DOHH2 (cell line): ENCODE data around the gene PSAP.

Experiments
- H3F3A ChIP-seq: fragments of 200-600 bp; sonication (generic), shearing (Covaris generic); 2 replicates; pipeline ENCODE4 v1.6.0; 2016; ENCODE audit warnings: antibody characterized with exemption, mild to moderate bottlenecking; ENCODE audit not compliant: control insufficient read depth, insufficient read depth
- H3K27ac ChIP-seq: fragments of 200-600 bp; sonication (generic); 2 replicates; pipeline ENCODE4 v1.5.1; 2014; ENCODE audit warnings: low read depth, mild to moderate bottlenecking, low read length, moderate library complexity
- H3K27me3 ChIP-seq: fragments of 200-600 bp; sonication (generic); 2 replicates; pipeline ENCODE4 v1.6.1; 2014; ENCODE audit warnings: mild to moderate bottlenecking, low read length, mixed read lengths; ENCODE audit not compliant: control insufficient read depth
- H3K36me3 ChIP-seq: fragments of 200-600 bp; sonication (generic); 2 replicates; pipeline ENCODE4 v1.6.1; 2014; ENCODE audit warnings: mild to moderate bottlenecking, low read length, moderate library complexity, mixed read lengths; ENCODE audit not compliant: control insufficient read depth
- H3K4me1 ChIP-seq: fragments of 200-600 bp; sonication (generic); 2 replicates; pipeline ENCODE4 v1.6.1; 2014; ENCODE audit warnings: mild to moderate bottlenecking, low read length, mixed read lengths; ENCODE audit not compliant: control insufficient read depth
- H3K4me2 ChIP-seq: fragments of 200-600 bp; sonication (generic); 2 replicates; pipeline ENCODE4 v1.6.0; 2014; ENCODE audit warnings: mild to moderate bottlenecking, low read length, moderate library complexity
- H3K4me3 ChIP-seq: fragments of 200-600 bp; sonication (generic); 2 replicates; pipeline ENCODE4 v1.5.1; 2014; ENCODE audit warnings: mild to moderate bottlenecking, low read length, mixed read lengths
- H3K79me2 ChIP-seq: fragments of 200-600 bp; sonication (generic); 2 replicates; pipeline ENCODE4 v1.6.1; 2014; ENCODE audit warnings: mild to moderate bottlenecking, low read length, mixed read lengths; ENCODE audit not compliant: control insufficient read depth
- H3K9me2 ChIP-seq: fragments of 200-600 bp; sonication (generic); replicated peaks from 2 replicates; pipeline ENCODE4 v1.6.1; 2014; ENCODE audit warnings: mild to moderate bottlenecking, low read length, mixed read lengths; ENCODE audit not compliant: control insufficient read depth
- H3K9me3 ChIP-seq: fragments of 200-600 bp; sonication (generic); 2 replicates; pipeline ENCODE4 v1.6.1; 2014; ENCODE audit warnings: antibody characterized with exemption, low read length, mixed read lengths; ENCODE audit not compliant: control insufficient read depth, insufficient read depth
- H4K20me1 ChIP-seq: fragments of 200-600 bp; sonication (generic); 2 replicates; pipeline ENCODE4 v1.6.0; 2014; ENCODE audit warnings: low read depth, mild to moderate bottlenecking, antibody characterized with exemption, low read length, moderate library complexity; ENCODE audit not compliant: control insufficient read depth, insufficient read depth
- EZH2phosphoT487 ChIP-seq: fragments of 200-600 bp; sonication (generic); IDR thresholded peaks from 2 replicates; pipeline ENCODE4 v1.6.1; 2017; ENCODE audit warnings: borderline replicate concordance, mild to moderate bottlenecking, antibody characterized with exemption, low read length, moderate library complexity, mixed read lengths
- TF ChIP-seq, protein P1 (sequence below): fragments of 200-600 bp; sonication (generic); IDR thresholded peaks from one replicate; pipeline ENCODE4 v1.5.1; 2014; ENCODE audit warnings: antibody characterized with exemption, mild to moderate bottlenecking, low read depth, low read length; ENCODE audit not compliant: poor library complexity, severe bottlenecking

PSAP gene

DNA sequence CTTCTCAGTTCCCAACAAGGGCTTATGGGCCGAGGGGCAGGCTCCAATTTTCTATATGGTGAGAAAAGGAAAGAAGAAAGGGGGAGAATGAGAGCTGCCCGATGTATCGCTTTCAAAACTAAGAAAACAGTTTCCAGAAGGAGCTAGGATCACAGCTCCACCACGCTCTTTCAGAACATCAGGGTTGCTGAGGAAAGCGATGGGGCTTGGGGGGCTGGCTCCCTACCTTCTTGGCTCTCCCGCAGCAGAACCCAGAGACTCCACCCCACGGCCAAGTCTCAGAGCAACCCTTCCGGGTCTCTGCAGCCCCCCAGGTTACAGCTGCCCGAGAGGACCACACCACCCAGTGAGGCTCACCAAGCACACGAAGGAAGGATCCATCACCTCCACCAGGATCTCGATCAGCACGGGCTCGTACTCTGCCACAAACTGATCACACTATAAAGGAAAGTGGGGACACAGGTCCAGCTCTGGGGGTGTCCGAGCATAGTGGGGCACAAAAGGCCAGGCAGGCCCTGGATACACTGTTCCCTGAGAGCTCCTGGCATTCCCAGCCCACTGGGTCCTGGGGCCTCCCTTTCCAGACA lies 32.3 kb downstream of the PSAP start:
- H3K4me3 ChIP-seq, result no peak overlapping the region
- no peak overlapping the region for H3K4me2 ChIP-seq
- TF ChIP-seq EZH2phosphoT487, result no peak
- TF ChIP-seq, protein P1, sequence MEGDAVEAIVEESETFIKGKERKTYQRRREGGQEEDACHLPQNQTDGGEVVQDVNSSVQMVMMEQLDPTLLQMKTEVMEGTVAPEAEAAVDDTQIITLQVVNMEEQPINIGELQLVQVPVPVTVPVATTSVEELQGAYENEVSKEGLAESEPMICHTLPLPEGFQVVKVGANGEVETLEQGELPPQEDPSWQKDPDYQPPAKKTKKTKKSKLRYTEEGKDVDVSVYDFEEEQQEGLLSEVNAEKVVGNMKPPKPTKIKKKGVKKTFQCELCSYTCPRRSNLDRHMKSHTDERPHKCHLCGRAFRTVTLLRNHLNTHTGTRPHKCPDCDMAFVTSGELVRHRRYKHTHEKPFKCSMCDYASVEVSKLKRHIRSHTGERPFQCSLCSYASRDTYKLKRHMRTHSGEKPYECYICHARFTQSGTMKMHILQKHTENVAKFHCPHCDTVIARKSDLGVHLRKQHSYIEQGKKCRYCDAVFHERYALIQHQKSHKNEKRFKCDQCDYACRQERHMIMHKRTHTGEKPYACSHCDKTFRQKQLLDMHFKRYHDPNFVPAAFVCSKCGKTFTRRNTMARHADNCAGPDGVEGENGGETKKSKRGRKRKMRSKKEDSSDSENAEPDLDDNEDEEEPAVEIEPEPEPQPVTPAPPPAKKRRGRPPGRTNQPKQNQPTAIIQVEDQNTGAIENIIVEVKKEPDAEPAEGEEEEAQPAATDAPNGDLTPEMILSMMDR, result no peak
- H3K9me2 ChIP-seq, result no peaks in the 10 kb centered on the region
- H4K20me1 ChIP-seq, result no peaks in the 10 kb centered on the region
- H3K9me3 ChIP-seq, result no peaks in the 10 kb centered on the region
- H3F3A ChIP-seq, result no peaks in the 10 kb centered on the region
- H3K36me3 ChIP-seq, result no peaks in the 10 kb centered on the region; the same call in 1 of the 2 replicates
- no peaks in the 10 kb centered on the region for H3K4me1 ChIP-seq
- H3K79me2 ChIP-seq, result no peaks in the 10 kb centered on the region
- H3K27ac ChIP-seq, result no peak overlapping the region
- H3K27me3 ChIP-seq, result no peaks in the 10 kb centered on the region

DNA sequence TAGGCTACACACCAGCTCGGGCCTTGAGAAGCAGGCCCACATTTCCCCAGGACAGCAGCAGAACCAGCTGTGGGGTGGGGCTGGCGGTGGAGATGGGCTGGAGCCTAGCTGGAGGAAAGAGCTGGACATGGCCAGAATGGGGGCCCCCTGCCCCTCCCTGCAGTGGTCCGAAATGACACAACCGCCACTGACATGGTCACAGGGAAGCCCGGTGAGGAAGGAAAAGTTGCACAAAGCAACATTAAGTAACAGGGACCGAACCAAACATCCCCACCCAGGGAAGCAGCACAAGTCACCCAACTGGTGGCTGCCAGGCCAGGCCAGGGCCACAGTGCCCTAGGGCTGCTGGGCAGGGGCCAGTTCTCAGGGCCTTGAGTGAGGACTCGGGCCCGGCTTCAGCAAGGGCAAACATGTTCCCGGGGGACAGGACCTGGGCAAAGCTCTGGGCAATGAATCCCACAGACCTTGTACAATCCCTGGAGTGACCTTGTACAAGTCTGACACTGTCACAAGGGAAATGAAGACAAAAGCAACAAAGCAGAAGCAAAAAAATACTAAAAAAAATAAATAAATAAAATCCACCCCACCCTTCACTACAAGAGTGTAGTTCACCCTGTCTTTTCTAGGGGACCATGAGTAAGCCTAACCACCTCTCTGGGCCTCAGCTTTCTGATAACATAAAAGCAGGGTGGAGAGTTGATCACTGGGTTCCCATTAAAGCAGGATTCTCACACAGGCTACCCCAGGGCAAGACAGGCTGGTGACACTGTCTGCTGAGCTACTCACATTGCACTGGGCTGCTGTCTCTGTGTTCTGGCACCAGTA lies 33.0 kb downstream of the PSAP start:
- Histone ChIP-seq H3K27me3 (no peaks in the 10 kb centered on the region), H3F3A (no peaks in the 10 kb centered on the region), H3K9me2 (no peaks in the 10 kb centered on the region), H3K4me2 (no peak overlapping the region), H3K9me3 (no peaks in the 10 kb centered on the region), H3K36me3 (no peaks in the 10 kb centered on the region; the same call in 1 of the 2 replicates), H3K79me2 (no peaks in the 10 kb centered on the region), H3K4me3 (no peak overlapping the region), H4K20me1 (no peaks in the 10 kb centered on the region), H3K4me1 (no peaks in the 10 kb centered on the region), H3K27ac (no peak overlapping the region)
- TF ChIP-seq, protein P1, result no peak
- TF ChIP-seq EZH2phosphoT487, result no peak

DNA sequence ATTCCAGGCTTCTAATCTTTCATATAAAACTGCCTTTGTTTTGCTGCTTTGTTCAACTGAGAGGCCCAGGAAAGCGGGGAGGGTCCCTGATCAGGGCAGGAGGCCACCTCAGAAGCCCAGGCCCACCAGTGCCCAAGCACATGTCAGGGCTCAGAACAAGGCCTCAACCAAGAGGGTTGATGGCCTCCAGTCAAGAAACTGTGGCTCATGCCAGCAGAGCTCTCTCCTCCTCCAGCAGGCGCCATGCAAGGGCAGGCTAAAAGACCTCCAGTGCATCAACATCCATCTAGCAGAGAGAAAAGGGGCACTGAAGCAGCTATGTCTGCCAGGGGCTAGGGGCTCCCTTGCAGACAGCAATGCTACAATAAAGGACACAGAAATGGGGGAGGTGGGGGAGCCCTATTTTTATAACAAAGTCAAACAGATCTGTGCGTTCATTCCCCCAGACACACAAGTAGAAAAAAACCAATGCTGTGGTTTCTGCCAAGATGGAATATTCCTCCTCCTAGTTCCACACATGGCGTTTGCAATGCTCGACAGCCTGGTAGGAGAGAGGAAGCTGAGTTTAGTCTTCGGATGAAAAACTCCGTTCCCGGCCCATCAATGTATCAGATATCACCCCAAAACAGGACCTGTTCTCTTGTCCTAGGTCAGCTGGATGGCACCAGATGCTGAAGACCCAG lies 34.0 kb downstream of the PSAP start:
- Histone ChIP-seq H3K27ac (no peak overlapping the region), H3K36me3 (no peaks in the 10 kb centered on the region; the same call in 1 of the 2 replicates), H3K79me2 (no peaks in the 10 kb centered on the region), H3K4me2 (no peak overlapping the region), H3F3A (no peaks in the 10 kb centered on the region), H3K9me2 (no peaks in the 10 kb centered on the region), H3K27me3 (no peaks in the 10 kb centered on the region), H3K9me3 (no peaks in the 10 kb centered on the region), H3K4me1 (peaks cover 1% of the 10 kb centered on the region; the same call in 1 of the 2 replicates), H4K20me1 (no peaks in the 10 kb centered on the region), H3K4me3 (no peak overlapping the region)
- no peak for TF ChIP-seq EZH2phosphoT487
- TF ChIP-seq, protein P1, result no peak
